ENCODE results near the gene ITSN1.

The ITSN1 gene

GRCh38 chr21:33940881-33941245 is 298.6 kb downstream of the ITSN1 start:
- DNase-seq, result no peak

- DNase-seq, result no peak
Observed at GRCh38 chr21:33942426-33942825, 300.1 kb downstream of the ITSN1 start.

- peak; percentile 20 for DNase-seq
Observed at GRCh38 chr21:33943293-33943692, 301.0 kb downstream of the ITSN1 start.

GRCh38 chr21:33944185-33944763 is 302.0 kb downstream of the ITSN1 start:
- no peak for DNase-seq

- peak; percentile 89 for DNase-seq
Observed at GRCh38 chr21:33945652-33946270, 303.5 kb downstream of the ITSN1 start.

GRCh38 chr21:33947451-33948095 is 305.3 kb downstream of the ITSN1 start:
- DNase-seq, result no peak

GRCh38 chr21:33948096-33948950 is 306.0 kb downstream of the ITSN1 start:
- peak; percentile 88 for DNase-seq

GRCh38 chr21:33948951-33949444 is 306.7 kb downstream of the ITSN1 start:
- DNase-seq, result no peak

Measured in NCI-H526 treated with DMSO at 0.1 percent for 48 hours (cell line).